MCF 10A (cell line): Measurements from ENCODE around the gene ARHGDIA. TPM values are rescaled to one million over a fixed set of nuclear protein-coding genes. Genes with fewer than 3 reads are reported as not detected.

Source experiments
- BruUV-seq: library from RNA; stranded (reverse); fragments of 400-500 nt; replicated peaks from 2 replicates; lab custom pipeline; 2021; lab: Mats Ljungman, UMichigan
- CTCF ChIA-PET: fragments of 300-600 bp; sonication (Branson Sonifier 250); formaldehyde crosslinking; extraction: SDS; loops from one replicate; lab custom pipeline; 2021; ENCODE audit warnings: antibody characterized with exemption, inconsistent platforms; lab: Yijun Ruan, JAX
- POLR2A ChIA-PET: fragments of 300-600, 350-650 bp; sonication (Branson Sonifier 250); formaldehyde crosslinking; extraction: SDS; loops from one replicate; lab custom pipeline; 2020; ENCODE audit warnings: antibody characterized with exemption, inconsistent platforms; lab: Yijun Ruan, JAX
- DNase-seq: peaks from one replicate; pipeline ENCODE4 v3.0.0-alpha.2; 2018; ENCODE audit not compliant: unreplicated experiment
- H3K27ac Mint-ChIP-seq: one replicate; pipeline ENCODE4 v1.8.0; 2022; ENCODE audit warnings: mild to moderate bottlenecking, low read depth, mixed read lengths; ENCODE audit not compliant: unreplicated experiment
- H3K27me3 Mint-ChIP-seq: one replicate; pipeline ENCODE4 v1.8.0; 2022; ENCODE audit warnings: mixed read lengths; ENCODE audit not compliant: insufficient read depth, unreplicated experiment
- H3K36me3 Mint-ChIP-seq: one replicate; pipeline ENCODE4 v1.8.0; 2022; ENCODE audit warnings: mild to moderate bottlenecking, moderate library complexity, mixed read lengths; ENCODE audit not compliant: insufficient read depth, unreplicated experiment
- H3K4me1 Mint-ChIP-seq: one replicate; pipeline ENCODE4 v1.8.0; 2022; ENCODE audit warnings: mixed read lengths; ENCODE audit not compliant: insufficient read depth, unreplicated experiment
- H3K4me3 Mint-ChIP-seq: one replicate; pipeline ENCODE4 v1.8.0; 2022; ENCODE audit warnings: mild to moderate bottlenecking, moderate library complexity, mixed read lengths; ENCODE audit not compliant: unreplicated experiment
- H3K9me3 Mint-ChIP-seq: one replicate; pipeline ENCODE4 v1.8.0; 2022; ENCODE audit warnings: mixed read lengths; ENCODE audit not compliant: unreplicated experiment
- CTCF ChIP-seq: fragments of 200-600 bp; IDR thresholded peaks from one replicate; pipeline ENCODE4 v1.8.0; 2022; ENCODE audit warnings: antibody characterized with exemption, mild to moderate bottlenecking; ENCODE audit not compliant: unreplicated experiment
- intact Hi-C: fragments of 100-400 bp; cut with micrococcal nuclease; formaldehyde crosslinking; loops from 2 replicates; pipeline ENCODE4 v1.14.1; 2022
- total RNA-seq: library from RNA; stranded (reverse); gene quantifications from 2 replicates; pipeline ENCODE4 v1.2.3, GENCODE V29; 2022

ARHGDIA gene
- total RNA-seq, 1 experiment from 2014 or later, result 271 TPM

DNA sequence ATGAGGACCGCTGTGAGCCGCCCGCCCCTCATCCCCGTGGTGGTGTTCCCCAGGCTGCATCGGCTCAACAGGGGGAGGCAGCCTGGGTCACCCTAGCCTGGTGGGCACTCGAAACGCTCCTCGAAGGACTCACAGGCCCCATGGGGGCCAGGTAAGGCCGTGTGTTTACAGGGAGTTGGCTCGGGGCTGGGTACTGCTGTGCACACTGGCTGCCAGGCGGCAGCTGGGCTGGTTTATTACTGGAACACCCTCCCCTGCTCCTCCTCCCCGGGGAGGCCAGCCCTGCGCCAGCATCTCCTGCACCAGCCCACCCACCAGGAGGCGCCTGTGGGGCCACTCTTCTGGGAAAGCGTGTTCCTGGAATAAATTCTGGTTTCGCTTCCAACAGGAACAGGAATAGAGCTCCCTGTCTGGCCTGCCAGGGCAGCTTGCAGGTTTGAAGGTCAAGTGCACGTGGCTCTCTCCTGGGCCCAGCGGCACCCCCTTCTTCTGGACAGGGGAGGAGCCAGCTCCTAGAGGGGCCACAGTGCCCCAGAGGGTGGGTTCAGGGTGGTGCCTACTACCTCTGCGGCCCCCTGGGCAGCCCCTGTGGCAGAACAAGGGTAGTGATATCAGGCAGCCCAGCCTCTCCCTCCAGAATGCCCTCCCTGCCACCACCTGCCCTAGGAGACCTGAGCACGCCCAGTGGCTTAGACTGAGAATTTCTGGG, 49.4 kb downstream of the ARHGDIA start:
- intact Hi-C loops, result no loop called here

DNA sequence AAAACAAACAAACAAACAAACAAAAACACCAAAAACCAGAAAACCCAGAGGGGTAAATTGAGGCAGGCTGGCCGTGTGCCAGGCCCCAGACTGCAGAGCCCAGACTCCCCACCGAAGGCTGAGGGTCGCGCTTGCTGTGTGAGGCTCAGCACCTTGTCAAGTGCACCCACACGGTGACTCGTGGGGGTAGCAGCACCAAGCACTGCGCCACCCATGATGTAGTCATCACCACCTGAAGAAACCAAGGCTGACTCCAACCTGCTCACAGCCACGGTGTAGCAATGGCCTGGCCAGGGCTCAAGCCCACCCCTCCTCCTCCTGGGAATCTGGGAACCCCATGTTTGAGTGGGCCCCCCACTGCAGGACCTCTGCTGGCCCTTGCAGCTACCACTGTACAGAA, 50.0 kb downstream of the ARHGDIA start:
- BruUV-seq, result no TSS peak
- no peak overlapping the region for H3K4me3 Mint-ChIP-seq
- peaks cover 6% of the 10 kb centered on the region for H3K4me1 Mint-ChIP-seq
- no peaks in the 10 kb centered on the region for H3K9me3 Mint-ChIP-seq
- TF ChIP-seq CTCF, result no peak
- intact Hi-C loops, result no loop called here
- ChIA-PET POLR2A (interaction anchor here (1.1 kb wide), 1 partner anchor 10 kb away, joined by 3 read pairs; no protein-coding TSS in a partner anchor), CTCF (interaction anchor here (1.5 kb wide), 1 partner anchor 88 kb away, joined by 3 read pairs; no protein-coding TSS in a partner anchor)
- no peaks in the 10 kb centered on the region for H3K36me3 Mint-ChIP-seq
- H3K27ac Mint-ChIP-seq, result no peak overlapping the region
- H3K27me3 Mint-ChIP-seq, result peaks cover 22% of the 10 kb centered on the region
- no peak for DNase-seq

More for the DNA sequence above, 49.4 kb downstream of the ARHGDIA start:
- peak; percentile 89 for DNase-seq
- Mint-ChIP-seq H3K36me3 (no peaks in the 10 kb centered on the region), H3K4me3 (no peak overlapping the region), H3K9me3 (no peaks in the 10 kb centered on the region), H3K4me1 (peaks cover 6% of the 10 kb centered on the region), H3K27me3 (peaks cover 15% of the 10 kb centered on the region), H3K27ac (no peak overlapping the region)
- no TSS peak for BruUV-seq
- CTCF ChIA-PET, result interaction anchor here (0.7 kb wide), 2 partner anchors 59 to 97 kb away, joined by 3 read pairs; no protein-coding TSS in a partner anchor
- TF ChIP-seq CTCF, result peak; percentile 27
- POLR2A ChIA-PET, result interaction anchor here (1.0 to 1.2 kb wide), 3 partner anchors 9 to 86 kb away, joined by 3 to 4 read pairs (median 3); no protein-coding TSS in a partner anchor

DNA sequence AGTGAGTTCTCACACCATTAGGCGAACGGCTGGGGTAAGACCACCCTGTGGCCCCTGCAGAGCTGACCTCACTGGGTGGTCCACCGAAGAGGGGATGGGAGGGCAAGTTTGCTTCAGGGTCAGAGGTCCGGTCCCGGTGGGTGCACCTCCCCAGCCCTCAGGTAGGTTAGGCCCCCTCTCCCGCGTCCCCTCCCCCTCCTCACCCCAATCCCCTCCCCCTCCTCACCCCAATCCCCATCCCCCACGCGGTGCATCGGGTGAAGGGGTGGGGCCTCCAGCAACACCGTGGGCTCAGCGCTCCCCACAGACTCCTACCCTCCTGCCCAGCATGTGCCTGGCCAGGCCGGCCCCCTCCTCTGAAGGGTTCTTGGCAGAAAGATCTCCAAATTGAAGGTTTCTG, 51.4 kb downstream of the ARHGDIA start:
- ChIA-PET CTCF (interaction anchor here (0.6 kb wide), 1 partner anchor 247 kb away, joined by 4 read pairs; no protein-coding TSS in a partner anchor), POLR2A (no interaction called here)
- BruUV-seq, result no TSS peak
- no peak for TF ChIP-seq CTCF
- intact Hi-C loops, result no loop called here
- Mint-ChIP-seq H3K9me3 (no peaks in the 10 kb centered on the region), H3K27me3 (peaks cover 27% of the 10 kb centered on the region), H3K27ac (no peak overlapping the region), H3K36me3 (no peaks in the 10 kb centered on the region), H3K4me3 (no peak overlapping the region), H3K4me1 (peaks cover 6% of the 10 kb centered on the region)
- DNase-seq, result no peak

- Mint-ChIP-seq H3K4me1 (peaks cover 6% of the 10 kb centered on the region), H3K4me3 (no peak overlapping the region), H3K9me3 (no peaks in the 10 kb centered on the region), H3K27ac (no peak overlapping the region), H3K27me3 (peaks cover 27% of the 10 kb centered on the region), H3K36me3 (no peaks in the 10 kb centered on the region)
- ChIA-PET CTCF (interaction anchor here (0.6 to 0.9 kb wide), 2 partner anchors 10 to 275 kb away, joined by 3 read pairs; no protein-coding TSS in a partner anchor), POLR2A (interaction anchor here (0.8 to 1.2 kb wide), 2 partner anchors 15 to 16 kb away, joined by 3 read pairs; partner anchors contain the start of gene MCRIP1)
- intact Hi-C loops, result no loop called here
- BruUV-seq, result no TSS peak
- no peak for DNase-seq
- no peak for TF ChIP-seq CTCF
Observed at GRCh38 chr17:81817758-81818147, 53.4 kb downstream of the ARHGDIA start.

Other genes starting within 250 kb of the ARHGDIA start
- gene NPLOC4, start 234.2 kb downstream of the ARHGDIA start, total RNA-seq, result 83.9 and 95.1 TPM in 2 replicates
- 1.8 and 2.1 TPM in 2 replicates for gene TSPAN10, start 234.1 kb downstream of the ARHGDIA start, total RNA-seq
- not detected in 2 replicates for gene PDE6G, start 214.8 kb downstream of the ARHGDIA start, total RNA-seq
- 47.6 and 54.8 TPM in 2 replicates for gene OXLD1, start 204.7 kb downstream of the ARHGDIA start, total RNA-seq
- 23.9 and 27.1 TPM in 2 replicates for gene CCDC137, start 204.6 kb downstream of the ARHGDIA start, total RNA-seq
- 34.8 and 38.6 TPM in 2 replicates for gene ARL16, start 187.5 kb downstream of the ARHGDIA start, total RNA-seq
- gene HGS, start 187.3 kb downstream of the ARHGDIA start, total RNA-seq, result 160 and 178 TPM in 2 replicates
- 82.6 and 143 TPM in 2 replicates for gene MRPL12, start 168.0 kb downstream of the ARHGDIA start, total RNA-seq
- gene SLC25A10, start 159.1 kb downstream of the ARHGDIA start, total RNA-seq, result 5.1 and 9.5 TPM in 2 replicates
- not detected in 2 replicates for gene GCGR, start 67.2 kb downstream of the ARHGDIA start, total RNA-seq
- 35.6 and 39.2 TPM in 2 replicates for gene MCRIP1, start 38.0 kb downstream of the ARHGDIA start, total RNA-seq
- gene PPP1R27, start 36.3 kb downstream of the ARHGDIA start, total RNA-seq, result 0.29 TPM in 1 of 2 replicates, not detected in the other
- gene P4HB, start 10.8 kb downstream of the ARHGDIA start, total RNA-seq, result 894 and 1,111 TPM in 2 replicates
- gene ALYREF, start 20.2 kb upstream of the ARHGDIA start, total RNA-seq, result 114 and 115 TPM in 2 replicates
- 144 and 151 TPM in 2 replicates for gene ANAPC11, start 20.4 kb upstream of the ARHGDIA start, total RNA-seq
- 0.28 TPM in 1 of 2 replicates, not detected in the other for gene NPB, start 30.9 kb upstream of the ARHGDIA start, total RNA-seq
- gene PCYT2, start 40.1 kb upstream of the ARHGDIA start, total RNA-seq, result 26.5 and 26.8 TPM in 2 replicates
- gene SIRT7, start 46.8 kb upstream of the ARHGDIA start, total RNA-seq, result 36.6 and 44.8 TPM in 2 replicates
- gene MAFG, start 56.4 kb upstream of the ARHGDIA start, total RNA-seq, result 38.1 and 48.9 TPM in 2 replicates
- gene PYCR1, start 66.0 kb upstream of the ARHGDIA start, total RNA-seq, result 151 and 154 TPM in 2 replicates
- gene MYADML2, start 75.9 kb upstream of the ARHGDIA start, total RNA-seq, result not detected in 2 replicates
- not detected in 2 replicates for gene NOTUM, start 89.8 kb upstream of the ARHGDIA start, total RNA-seq
- 24.9 and 29.7 TPM in 2 replicates for gene ASPSCR1, start 106.3 kb upstream of the ARHGDIA start, total RNA-seq
- gene CENPX, start 151.5 kb upstream of the ARHGDIA start, total RNA-seq, result 27.6 and 35.6 TPM in 2 replicates
- gene LRRC45, start 152.0 kb upstream of the ARHGDIA start, total RNA-seq, result 2.6 and 3.4 TPM in 2 replicates
- 7.1 and 9.7 TPM in 2 replicates for gene RAC3, start 160.3 kb upstream of the ARHGDIA start, total RNA-seq
- gene DCXR, start 166.4 kb upstream of the ARHGDIA start, total RNA-seq, result 77.9 and 111 TPM in 2 replicates
- gene RFNG, start 180.5 kb upstream of the ARHGDIA start, total RNA-seq, result 37.9 and 38.0 TPM in 2 replicates
- gene GPS1, start 180.6 kb upstream of the ARHGDIA start, total RNA-seq, result 96.6 and 100 TPM in 2 replicates
- gene DUS1L, start 194.5 kb upstream of the ARHGDIA start, total RNA-seq, result 116 and 123 TPM in 2 replicates
- 114 and 120 TPM in 2 replicates for gene FASN, start 226.9 kb upstream of the ARHGDIA start, total RNA-seq